Activated CD4-positive, alpha-beta T cell treated with anti-CD3 and anti-CD28 coated beads, Interleukin-2, amount 50 U/mL, for 16 hours (primary cell): ENCODE measurements around the gene KIF2C.
"Not testable (repeated sequence)": the region's sequence is repeated elsewhere in the genome, so short reads cannot be mapped to it uniquely, and the experiment has no call there.

Source experiments
- DNase-seq: peaks from one replicate; pipeline ENCODE4 v3.0.0-alpha.2; 2020

KIF2C gene

GRCh38 chr1:44739307-44740178 is at the start of gene KIF2C:
Gene KIF2C, plus strand, starts transcription at chr1:44739837. Its CDS starts 96 bp downstream, at chr1:44739933.
- peak; percentile 98 for DNase-seq

GRCh38 chr1:44693159-44693558 is 46.5 kb upstream of the KIF2C start:
- DNase-seq = peak; percentile 35

GRCh38 chr1:44693900-44694299 is 45.7 kb upstream of the KIF2C start:
- no peak for DNase-seq

GRCh38 chr1:44694863-44695478 is 44.7 kb upstream of the KIF2C start:
- no peak for DNase-seq

- DNase-seq = no peak
Measured at GRCh38 chr1:44695671-44696070, 44.0 kb upstream of the KIF2C start.

- no peak for DNase-seq
Measured at GRCh38 chr1:44696101-44696500, 43.5 kb upstream of the KIF2C start.

GRCh38 chr1:44696789-44697345 is 42.8 kb upstream of the KIF2C start:
- peak; percentile 53 for DNase-seq

GRCh38 chr1:44698138-44698537 is 41.5 kb upstream of the KIF2C start:
- no peak for DNase-seq

GRCh38 chr1:44699375-44699774 is 40.3 kb upstream of the KIF2C start:
- DNase-seq = not testable (repeated sequence)

GRCh38 chr1:44700573-44700972 is 39.1 kb upstream of the KIF2C start:
- DNase-seq = no peak

GRCh38 chr1:44701141-44701573 is 38.5 kb upstream of the KIF2C start:
- DNase-seq = no peak

GRCh38 chr1:44705470-44705869 is 34.2 kb upstream of the KIF2C start:
- DNase-seq = no peak

- DNase-seq = no peak
Measured at GRCh38 chr1:44705938-44706337, 33.7 kb upstream of the KIF2C start.

GRCh38 chr1:44707112-44707881 is 32.3 kb upstream of the KIF2C start:
- DNase-seq = no peak

GRCh38 chr1:44707959-44708831 is 31.4 kb upstream of the KIF2C start:
- DNase-seq = peak; percentile 57

GRCh38 chr1:44713321-44713781 is 26.3 kb upstream of the KIF2C start:
- no peak for DNase-seq

- DNase-seq = no peak
Measured at GRCh38 chr1:44714532-44714931, 25.1 kb upstream of the KIF2C start.

GRCh38 chr1:44714944-44715571 is 24.6 kb upstream of the KIF2C start:
- DNase-seq = peak; percentile 79

GRCh38 chr1:44717156-44717555 is 22.5 kb upstream of the KIF2C start:
- no peak for DNase-seq

GRCh38 chr1:44717653-44718052 is 22.0 kb upstream of the KIF2C start:
- no peak for DNase-seq

GRCh38 chr1:44718091-44718490 is 21.5 kb upstream of the KIF2C start:
- no peak for DNase-seq

- DNase-seq = no peak
Measured at GRCh38 chr1:44719318-44719717, 20.3 kb upstream of the KIF2C start.
